ENCODE data around the gene DDB1. TPM values are rescaled to one million over a fixed set of nuclear protein-coding genes. Genes with fewer than 3 reads are reported as not detected.
A peak's percentile ranks its signal among the peaks of the same experiment; 100 is the strongest.

DDB1 gene
- total RNA-seq, 6 donors from 2014 or later: 98.4 to 152 (median 139) TPM

GRCh38 chr11:61292356-61292755, 40.5 kb downstream of the DDB1 start:
- WGBS, 2 donors: 84 to 94% methylated on average over 2 of the region's 2 CpGs
- Histone ChIP-seq H3K4me1 (peaks cover 20 to 23% (median 21%) of the 10 kb centered on the region in 4 donors), H3K36me3 (peaks cover 0 to 2% (median 0%) of the 10 kb centered on the region in 4 donors), H3K4me3 (no peak overlapping the region), H3K9me3 (no peaks in the 10 kb centered on the region), H3K27me3 (peaks cover 0 to 18% (median 7%) of the 10 kb centered on the region in 4 donors), H3K27ac (no peak overlapping the region)
- TF ChIP-seq CTCF (IDR thresholded peaks at IDR 0.05) (no peak), EP300 (IDR thresholded peaks at IDR 0.05) (no peak), POLR2AphosphoS5 (IDR thresholded peaks at IDR 0.05) (no peak), POLR2A (IDR thresholded peaks at IDR 0.05) (no peak)
- DNase-seq (no peak), ATAC-seq (ENCODE audit: low FRiP score in 2 of 2) (no peak)

GRCh38 chr11:61290905-61291690, 41.8 kb downstream of the DDB1 start:
- 79 to 85% methylated on average over 12 of the region's 12 CpGs for WGBS, 2 donors
- no peak for ATAC-seq (ENCODE audit: low FRiP score in 2 of 2)

GRCh38 chr11:61287338-61287977, 45.4 kb downstream of the DDB1 start:
- 83 to 92% methylated on average over 14 of the region's 14 CpGs for WGBS, 2 donors
- H3K4me3 ChIP-seq: no peak overlapping the region
- no peak overlapping the region for H3K27ac ChIP-seq
- no peaks in the 10 kb centered on the region for H3K9me3 ChIP-seq
- ATAC-seq (ENCODE audit: low FRiP score in 2 of 2) (no peak), DNase-seq (no peak)
- TF ChIP-seq POLR2AphosphoS5 (IDR thresholded peaks at IDR 0.05) (no peak), CTCF (IDR thresholded peaks at IDR 0.05) (no peak), POLR2A (IDR thresholded peaks at IDR 0.05) (no peak), EP300 (IDR thresholded peaks at IDR 0.05) (no peak)
- H3K4me1 ChIP-seq: no peaks in the 10 kb centered on the region
- H3K27me3 ChIP-seq: no peaks in the 10 kb centered on the region
- no peaks in the 10 kb centered on the region for H3K36me3 ChIP-seq

More at GRCh38 chr11:61290905-61291690, 41.8 kb downstream of the DDB1 start:
- H3K9me3 ChIP-seq: no peaks in the 10 kb centered on the region
- H3K27ac ChIP-seq: no peak overlapping the region
- no peaks in the 10 kb centered on the region for H3K36me3 ChIP-seq
- no peak overlapping the region for H3K4me3 ChIP-seq
- DNase-seq: peak in 1 of 2 donors; percentile 69
- peaks cover 20 to 23% (median 21%) of the 10 kb centered on the region in 4 donors for H3K4me1 ChIP-seq
- TF ChIP-seq CTCF (IDR thresholded peaks at IDR 0.05) (no peak), EP300 (IDR thresholded peaks at IDR 0.05) (no peak), POLR2AphosphoS5 (IDR thresholded peaks at IDR 0.05) (no peak), POLR2A (IDR thresholded peaks at IDR 0.05) (no peak)
- peaks cover 0 to 18% (median 7%) of the 10 kb centered on the region in 4 donors for H3K27me3 ChIP-seq

- no peak overlapping the region for H3K27ac ChIP-seq
- ATAC-seq (ENCODE audit: low FRiP score in 2 of 2): no peak
- 94 to 95% methylated on average over 4 of the region's 4 CpGs for WGBS, 2 donors
These were observed 49.3 kb downstream of the DDB1 start for GRCh38 chr11:61283613-61284012.

More at GRCh38 chr11:61283613-61284012, 49.3 kb downstream of the DDB1 start:
- Histone ChIP-seq H3K27me3 (no peaks in the 10 kb centered on the region), H3K4me3 (no peak overlapping the region), H3K4me1 (peaks cover 0 to 7% (median 1%) of the 10 kb centered on the region in 4 donors), H3K36me3 (no peaks in the 10 kb centered on the region), H3K9me3 (no peaks in the 10 kb centered on the region)
- DNase-seq: no peak
- TF ChIP-seq POLR2AphosphoS5 (IDR thresholded peaks at IDR 0.05): no peak
- TF ChIP-seq EP300 (IDR thresholded peaks at IDR 0.05): no peak
- no peak for TF ChIP-seq POLR2A (IDR thresholded peaks at IDR 0.05)
- TF ChIP-seq CTCF (IDR thresholded peaks at IDR 0.05): no peak
